ENCODE results near the gene SUPT3H. TPM values are rescaled to one million over a fixed set of nuclear protein-coding genes. Genes with fewer than 3 reads are reported as not detected.
"Not testable (repeated sequence)": the region's sequence is repeated elsewhere in the genome, so short reads cannot be mapped to it uniquely, and the experiment has no call there.

Gene SUPT3H
- total RNA-seq, 2 donors from 2014 or later, result 5.3 to 9.6 TPM

- Mint-ChIP-seq H3K4me1 (ENCODE audit: low read depth in 2 of 2) (peaks cover 11 to 18% of the 10 kb centered on the region in 2 donors), H3K9me3 (no peaks in the 10 kb centered on the region), H3K27me3 (no peaks in the 10 kb centered on the region), H3K27ac (no peak overlapping the region), H3K4me3 (no peak overlapping the region), H3K36me3 (no peaks in the 10 kb centered on the region)
- ATAC-seq (no peak), DNase-seq (ENCODE audit: low spot score) (no peak)
Observed at GRCh38 chr6:45185403-45186251, 192.1 kb downstream of the SUPT3H start.

GRCh38 chr6:45184937-45185336 lies 192.8 kb downstream of the SUPT3H start:
- no peaks in the 10 kb centered on the region for H3K9me3 Mint-ChIP-seq
- no peak overlapping the region for H3K4me3 Mint-ChIP-seq
- no peak for ATAC-seq
- H3K36me3 Mint-ChIP-seq, result no peaks in the 10 kb centered on the region
- no peak overlapping the region for H3K27ac Mint-ChIP-seq
- no peaks in the 10 kb centered on the region for H3K27me3 Mint-ChIP-seq
- peaks cover 11 to 18% of the 10 kb centered on the region in 2 donors for H3K4me1 Mint-ChIP-seq (ENCODE audit: low read depth in 2 of 2)
- DNase-seq (ENCODE audit: low spot score), result no peak

- peaks cover 11 to 18% of the 10 kb centered on the region in 2 donors for H3K4me1 Mint-ChIP-seq (ENCODE audit: low read depth in 2 of 2)
- H3K4me3 Mint-ChIP-seq, result no peak overlapping the region
- no peaks in the 10 kb centered on the region for H3K36me3 Mint-ChIP-seq
- no peak overlapping the region for H3K27ac Mint-ChIP-seq
- no peak for DNase-seq (ENCODE audit: low spot score)
- peaks cover 3% of the 10 kb centered on the region for H3K9me3 Mint-ChIP-seq
- no peaks in the 10 kb centered on the region for H3K27me3 Mint-ChIP-seq
- no peak for ATAC-seq
Observed at GRCh38 chr6:45184040-45184439, 193.7 kb downstream of the SUPT3H start.

GRCh38 chr6:45176373-45176772 lies 201.4 kb downstream of the SUPT3H start:
- not testable (repeated sequence) for H3K27me3 Mint-ChIP-seq; DNase-seq (ENCODE audit: low spot score); ATAC-seq; H3K4me1 Mint-ChIP-seq (ENCODE audit: low read depth in 2 of 2); H3K4me3 Mint-ChIP-seq; H3K9me3 Mint-ChIP-seq; H3K27ac Mint-ChIP-seq; H3K36me3 Mint-ChIP-seq

GRCh38 chr6:45175272-45175671 lies 202.5 kb downstream of the SUPT3H start:
- peaks cover 0 to 2% of the 10 kb centered on the region in 2 donors for H3K4me1 Mint-ChIP-seq (ENCODE audit: low read depth in 2 of 2)
- no peak for ATAC-seq
- no peaks in the 10 kb centered on the region for H3K27me3 Mint-ChIP-seq
- no peak overlapping the region for H3K4me3 Mint-ChIP-seq
- no peak overlapping the region for H3K27ac Mint-ChIP-seq
- H3K9me3 Mint-ChIP-seq, result peaks cover 3% of the 10 kb centered on the region
- H3K36me3 Mint-ChIP-seq, result no peaks in the 10 kb centered on the region
- DNase-seq (ENCODE audit: low spot score), result no peak

- ATAC-seq (no peak), DNase-seq (ENCODE audit: low spot score) (no peak)
- Mint-ChIP-seq H3K36me3 (no peaks in the 10 kb centered on the region), H3K27me3 (no peaks in the 10 kb centered on the region), H3K4me3 (no peak overlapping the region), H3K9me3 (no peaks in the 10 kb centered on the region), H3K27ac (no peak overlapping the region), H3K4me1 (ENCODE audit: low read depth in 2 of 2) (peaks cover 0 to 2% of the 10 kb centered on the region in 2 donors)
Observed at GRCh38 chr6:45174045-45174444, 203.7 kb downstream of the SUPT3H start.

GRCh38 chr6:45171380-45171779 lies 206.4 kb downstream of the SUPT3H start:
- Mint-ChIP-seq H3K4me1 (ENCODE audit: low read depth in 2 of 2) (peaks cover 0 to 2% of the 10 kb centered on the region in 2 donors), H3K36me3 (no peaks in the 10 kb centered on the region), H3K9me3 (no peaks in the 10 kb centered on the region), H3K4me3 (no peak overlapping the region), H3K27ac (no peak overlapping the region), H3K27me3 (no peaks in the 10 kb centered on the region)
- no peak for DNase-seq (ENCODE audit: low spot score)
- ATAC-seq, result no peak

GRCh38 chr6:45170309-45170708 lies 207.4 kb downstream of the SUPT3H start:
- H3K27ac Mint-ChIP-seq, result no peak overlapping the region

GRCh38 chr6:45169815-45170214 lies 207.9 kb downstream of the SUPT3H start:
- ATAC-seq, result no peak
- H3K4me3 Mint-ChIP-seq, result no peak overlapping the region
- no peaks in the 10 kb centered on the region for H3K4me1 Mint-ChIP-seq (ENCODE audit: low read depth in 2 of 2)
- H3K36me3 Mint-ChIP-seq, result no peaks in the 10 kb centered on the region
- no peak overlapping the region for H3K27ac Mint-ChIP-seq
- H3K9me3 Mint-ChIP-seq, result no peaks in the 10 kb centered on the region
- H3K27me3 Mint-ChIP-seq, result no peaks in the 10 kb centered on the region
- no peak for DNase-seq (ENCODE audit: low spot score)

More at GRCh38 chr6:45170309-45170708, 207.4 kb downstream of the SUPT3H start:
- Mint-ChIP-seq H3K9me3 (no peaks in the 10 kb centered on the region), H3K4me1 (ENCODE audit: low read depth in 2 of 2) (peaks cover 0 to 2% of the 10 kb centered on the region in 2 donors), H3K36me3 (no peaks in the 10 kb centered on the region), H3K27me3 (no peaks in the 10 kb centered on the region), H3K4me3 (no peak overlapping the region)
- ATAC-seq (no peak), DNase-seq (ENCODE audit: low spot score) (no peak)

GRCh38 chr6:45163952-45164766 lies 213.6 kb downstream of the SUPT3H start:
- Mint-ChIP-seq H3K4me3 (no peak overlapping the region), H3K27me3 (no peaks in the 10 kb centered on the region), H3K4me1 (ENCODE audit: low read depth in 2 of 2) (peaks cover 6 to 8% of the 10 kb centered on the region in 2 donors), H3K27ac (peak overlapping the region in 1 of 2 donors; percentile 8), H3K9me3 (no peaks in the 10 kb centered on the region), H3K36me3 (no peaks in the 10 kb centered on the region)
- no peak for DNase-seq (ENCODE audit: low spot score)
- ATAC-seq, result peak in 1 of 2 donors; percentile 67

GRCh38 chr6:45160305-45160704 lies 217.4 kb downstream of the SUPT3H start:
- Mint-ChIP-seq H3K27me3 (no peaks in the 10 kb centered on the region), H3K4me1 (ENCODE audit: low read depth in 2 of 2) (peaks cover 11 to 15% of the 10 kb centered on the region in 2 donors), H3K4me3 (no peak overlapping the region), H3K27ac (no peak overlapping the region), H3K36me3 (no peaks in the 10 kb centered on the region), H3K9me3 (no peaks in the 10 kb centered on the region)
- ATAC-seq (no peak), DNase-seq (ENCODE audit: low spot score) (no peak)

- DNase-seq (ENCODE audit: low spot score) (no peak), ATAC-seq (peak in 1 of 2 donors; percentile 88)
- H3K4me3 Mint-ChIP-seq, result no peak overlapping the region
- H3K9me3 Mint-ChIP-seq, result no peaks in the 10 kb centered on the region
- no peaks in the 10 kb centered on the region for H3K36me3 Mint-ChIP-seq
- H3K27me3 Mint-ChIP-seq, result no peaks in the 10 kb centered on the region
- peaks cover 5 to 7% of the 10 kb centered on the region in 2 donors for H3K4me1 Mint-ChIP-seq (ENCODE audit: low read depth in 2 of 2)
- H3K27ac Mint-ChIP-seq, result no peak overlapping the region
Observed at GRCh38 chr6:45156075-45156474, 221.7 kb downstream of the SUPT3H start.

GRCh38 chr6:45155341-45155894 lies 222.3 kb downstream of the SUPT3H start:
- Mint-ChIP-seq H3K27me3 (no peaks in the 10 kb centered on the region), H3K4me1 (ENCODE audit: low read depth in 2 of 2) (peaks cover 5 to 7% of the 10 kb centered on the region in 2 donors), H3K4me3 (no peak overlapping the region), H3K27ac (no peak overlapping the region), H3K36me3 (no peaks in the 10 kb centered on the region), H3K9me3 (no peaks in the 10 kb centered on the region)
- no peak for DNase-seq (ENCODE audit: low spot score)
- no peak for ATAC-seq

GRCh38 chr6:45154679-45155078 lies 223.1 kb downstream of the SUPT3H start:
- H3K27ac Mint-ChIP-seq, result no peak overlapping the region
- H3K9me3 Mint-ChIP-seq, result no peaks in the 10 kb centered on the region
- H3K4me3 Mint-ChIP-seq, result no peak overlapping the region
- H3K27me3 Mint-ChIP-seq, result no peaks in the 10 kb centered on the region
- H3K36me3 Mint-ChIP-seq, result no peaks in the 10 kb centered on the region
- DNase-seq (ENCODE audit: low spot score) (no peak), ATAC-seq (no peak)
- H3K4me1 Mint-ChIP-seq (ENCODE audit: low read depth in 2 of 2), result peaks cover 5 to 7% of the 10 kb centered on the region in 2 donors
